ENCODE data around the gene CDPF1.

DNA sequence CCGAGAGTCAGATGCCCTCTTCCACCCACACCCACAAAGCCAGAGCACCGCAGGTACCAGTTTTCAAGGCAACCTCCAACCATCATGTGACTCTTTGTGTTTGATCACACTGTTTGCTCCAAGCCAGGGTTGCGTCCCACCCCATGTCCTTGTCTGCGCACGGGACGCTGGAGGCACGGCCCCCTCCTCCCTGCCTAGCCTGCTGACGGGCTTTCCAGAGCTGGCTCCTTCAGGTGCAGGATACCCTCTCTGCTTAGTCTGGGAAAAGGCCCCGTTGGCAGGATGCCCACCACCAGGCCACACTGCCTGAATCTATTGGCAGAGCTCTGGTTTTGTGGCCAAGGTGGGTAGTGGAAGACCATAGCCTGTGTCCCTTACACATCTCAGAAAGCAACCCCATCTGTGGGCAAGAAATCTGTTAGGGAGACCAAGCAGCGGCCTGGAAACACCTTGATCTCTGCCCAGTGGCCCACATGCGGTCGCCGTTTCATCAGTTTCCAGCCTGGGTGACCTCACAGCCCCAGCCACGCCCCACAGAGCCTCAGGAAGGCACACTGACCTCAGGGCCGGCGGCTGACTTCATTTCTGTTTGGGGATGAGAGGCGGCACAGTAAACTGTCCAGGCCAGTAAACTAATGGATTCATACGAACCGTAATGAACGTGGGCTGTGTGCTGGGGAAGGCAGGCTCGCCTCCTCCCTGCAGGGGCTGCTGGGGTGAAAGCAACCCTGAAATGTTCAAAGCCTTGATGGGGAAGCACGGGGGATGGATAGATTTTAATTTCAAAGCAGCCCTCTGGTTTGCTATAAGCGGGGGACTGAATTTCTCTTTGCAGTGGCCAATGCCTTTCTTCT is 25.8 kb downstream of the CDPF1 start:
- TF ChIP-seq, protein P1, sequence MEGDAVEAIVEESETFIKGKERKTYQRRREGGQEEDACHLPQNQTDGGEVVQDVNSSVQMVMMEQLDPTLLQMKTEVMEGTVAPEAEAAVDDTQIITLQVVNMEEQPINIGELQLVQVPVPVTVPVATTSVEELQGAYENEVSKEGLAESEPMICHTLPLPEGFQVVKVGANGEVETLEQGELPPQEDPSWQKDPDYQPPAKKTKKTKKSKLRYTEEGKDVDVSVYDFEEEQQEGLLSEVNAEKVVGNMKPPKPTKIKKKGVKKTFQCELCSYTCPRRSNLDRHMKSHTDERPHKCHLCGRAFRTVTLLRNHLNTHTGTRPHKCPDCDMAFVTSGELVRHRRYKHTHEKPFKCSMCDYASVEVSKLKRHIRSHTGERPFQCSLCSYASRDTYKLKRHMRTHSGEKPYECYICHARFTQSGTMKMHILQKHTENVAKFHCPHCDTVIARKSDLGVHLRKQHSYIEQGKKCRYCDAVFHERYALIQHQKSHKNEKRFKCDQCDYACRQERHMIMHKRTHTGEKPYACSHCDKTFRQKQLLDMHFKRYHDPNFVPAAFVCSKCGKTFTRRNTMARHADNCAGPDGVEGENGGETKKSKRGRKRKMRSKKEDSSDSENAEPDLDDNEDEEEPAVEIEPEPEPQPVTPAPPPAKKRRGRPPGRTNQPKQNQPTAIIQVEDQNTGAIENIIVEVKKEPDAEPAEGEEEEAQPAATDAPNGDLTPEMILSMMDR (IDR thresholded peaks at IDR 0.05) = no peak
- TF ChIP-seq ZFX (IDR thresholded peaks at IDR 0.05; ENCODE audit: borderline replicate concordance) = no peak

All from 22Rv1 (cell line).